PFSK-1 (cell line): ENCODE data around the gene GNAO1.

Experiments used
- FOXP2 ChIP-seq: optimal IDR thresholded peaks from 2 replicates; pipeline ENCODE3; 2011; ENCODE audit warnings: borderline replicate concordance, control low read depth, inconsistent platforms; ENCODE audit not compliant: insufficient read depth; ENCODE audit errors: extremely low read length, extremely low read depth
- POLR2AphosphoS5 ChIP-seq: IDR thresholded peaks from 2 replicates; pipeline ENCODE4 v1.6.1; 2012; ENCODE audit warnings: low read depth, mild to moderate bottlenecking, control low read depth, low read length, moderate library complexity
- REST ChIP-seq, 2 experiments: IDR thresholded peaks; 2 replicates each; pipeline versions ENCODE4 v1.6.1 to v1.8.0; 2011 to 2012; ENCODE audit warnings: low read depth in 2 of 2, low read length in 2 of 2, control low read depth in 1 of 2, inconsistent platforms in 1 of 2, mild to moderate bottlenecking in 1 of 2, moderate library complexity in 1 of 2; ENCODE audit not compliant: insufficient read depth in 1 of 2
- SIN3A ChIP-seq: IDR thresholded peaks from 2 replicates; pipeline ENCODE4 v1.6.1; 2012; ENCODE audit warnings: mild to moderate bottlenecking, low read length, moderate library complexity, borderline replicate concordance; ENCODE audit not compliant: insufficient read depth
- TAF1 ChIP-seq: IDR thresholded peaks from 2 replicates; pipeline ENCODE4 v1.6.1; 2012; ENCODE audit warnings: low read length, control low read depth, borderline replicate concordance; ENCODE audit not compliant: insufficient read depth

The GNAO1 gene

GRCh38 chr16:56327071-56327928 is 136.0 kb downstream of the GNAO1 start:
- TF ChIP-seq POLR2AphosphoS5 = no peak
- no peak for TF ChIP-seq TAF1
- TF ChIP-seq SIN3A = no peak
- no peak for TF ChIP-seq FOXP2

- TF ChIP-seq FOXP2 (no peak), REST (IDR thresholded peaks at IDR 0.05; ENCODE audit: insufficient read depth in 1 of 2, low read depth in 2 of 2, low read length in 2 of 2) (no peak), TAF1 (no peak), POLR2AphosphoS5 (no peak), SIN3A (no peak)
These were observed 136.6 kb downstream of the GNAO1 start for GRCh38 chr16:56327929-56328258.

- TF ChIP-seq TAF1 (no peak), POLR2AphosphoS5 (no peak), FOXP2 (no peak), SIN3A (no peak), REST (IDR thresholded peaks at IDR 0.05; ENCODE audit: insufficient read depth in 1 of 2, low read depth in 2 of 2, low read length in 2 of 2) (no peak)
These were observed 137.2 kb downstream of the GNAO1 start for GRCh38 chr16:56328276-56329022.

- TF ChIP-seq FOXP2 (no peak), SIN3A (no peak), POLR2AphosphoS5 (no peak), TAF1 (no peak), REST (IDR thresholded peaks at IDR 0.05; ENCODE audit: insufficient read depth in 1 of 2, low read depth in 2 of 2, low read length in 2 of 2) (no peak)
These were observed 138.6 kb downstream of the GNAO1 start for GRCh38 chr16:56329887-56330286.

GRCh38 chr16:56330476-56330875 is 139.2 kb downstream of the GNAO1 start:
- TF ChIP-seq REST (IDR thresholded peaks at IDR 0.05; ENCODE audit: insufficient read depth in 1 of 2, low read depth in 2 of 2, low read length in 2 of 2) (no peak), FOXP2 (no peak), SIN3A (no peak), POLR2AphosphoS5 (no peak), TAF1 (no peak)
